ENCODE data around the gene NEMP1.

NEMP1 gene

GRCh38 chr12:57090490-57090889 is 11.9 kb upstream of the NEMP1 start:
- DNase-seq, result no peak
- Histone ChIP-seq H3K9me3 (ENCODE audit: insufficient read depth, low read length, severe bottlenecking) (no peaks in the 10 kb centered on the region), H4K20me1 (ENCODE audit: insufficient read depth, low read length) (peaks cover 16% of the 10 kb centered on the region), H3K79me2 (ENCODE audit: insufficient read depth, low read length) (peaks cover 11% of the 10 kb centered on the region), H3K36me3 (ENCODE audit: insufficient read depth, low read length) (peaks cover 39% of the 10 kb centered on the region), H3K4me1 (ENCODE audit: insufficient read depth, low read length) (peaks cover 35% of the 10 kb centered on the region), H2AFZ (ENCODE audit: low read depth, low read length) (no peak overlapping the region), H3K4me2 (ENCODE audit: insufficient read depth, low read length) (0 out of 2 replicates have a peak overlapping the region, but pooled peaks have one; percentile 21), H3K9ac (ENCODE audit: low read depth, low read length) (no peak overlapping the region), H3K27me3 (ENCODE audit: insufficient read depth, low read length, poor library complexity) (no peaks in the 10 kb centered on the region), H3K4me3 (ENCODE audit: low read depth in 1 of 2, low read length in 2 of 2) (no peak overlapping the region), H3K27ac (ENCODE audit: low read length) (no peak overlapping the region)
- ATAC-seq (ENCODE audit: insufficient read depth, low read depth), result no peak
- TF ChIP-seq, protein P1, sequence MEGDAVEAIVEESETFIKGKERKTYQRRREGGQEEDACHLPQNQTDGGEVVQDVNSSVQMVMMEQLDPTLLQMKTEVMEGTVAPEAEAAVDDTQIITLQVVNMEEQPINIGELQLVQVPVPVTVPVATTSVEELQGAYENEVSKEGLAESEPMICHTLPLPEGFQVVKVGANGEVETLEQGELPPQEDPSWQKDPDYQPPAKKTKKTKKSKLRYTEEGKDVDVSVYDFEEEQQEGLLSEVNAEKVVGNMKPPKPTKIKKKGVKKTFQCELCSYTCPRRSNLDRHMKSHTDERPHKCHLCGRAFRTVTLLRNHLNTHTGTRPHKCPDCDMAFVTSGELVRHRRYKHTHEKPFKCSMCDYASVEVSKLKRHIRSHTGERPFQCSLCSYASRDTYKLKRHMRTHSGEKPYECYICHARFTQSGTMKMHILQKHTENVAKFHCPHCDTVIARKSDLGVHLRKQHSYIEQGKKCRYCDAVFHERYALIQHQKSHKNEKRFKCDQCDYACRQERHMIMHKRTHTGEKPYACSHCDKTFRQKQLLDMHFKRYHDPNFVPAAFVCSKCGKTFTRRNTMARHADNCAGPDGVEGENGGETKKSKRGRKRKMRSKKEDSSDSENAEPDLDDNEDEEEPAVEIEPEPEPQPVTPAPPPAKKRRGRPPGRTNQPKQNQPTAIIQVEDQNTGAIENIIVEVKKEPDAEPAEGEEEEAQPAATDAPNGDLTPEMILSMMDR (IDR thresholded peaks at IDR 0.05; ENCODE audit: borderline replicate concordance, extremely low read depth, low read length, poor library complexity, severe bottlenecking), result no peak
- TF ChIP-seq EZH2 (IDR thresholded peaks at IDR 0.05; ENCODE audit: borderline replicate concordance, low read depth, low read length, severe bottlenecking), result no peak

GRCh38 chr12:57089271-57090245 is 11.0 kb upstream of the NEMP1 start:
- Histone ChIP-seq H3K4me3 (ENCODE audit: low read depth in 1 of 2, low read length in 2 of 2) (peak overlapping the region; percentile 68 to 92), H3K79me2 (ENCODE audit: insufficient read depth, low read length) (peaks cover 11% of the 10 kb centered on the region), H3K36me3 (ENCODE audit: insufficient read depth, low read length) (peaks cover 30% of the 10 kb centered on the region), H3K4me2 (ENCODE audit: insufficient read depth, low read length) (peak overlapping the region; percentile 98), H3K4me1 (ENCODE audit: insufficient read depth, low read length) (peaks cover 35% of the 10 kb centered on the region), H3K27me3 (ENCODE audit: insufficient read depth, low read length, poor library complexity) (no peaks in the 10 kb centered on the region), H3K9ac (ENCODE audit: low read depth, low read length) (peak overlapping the region; percentile 83), H4K20me1 (ENCODE audit: insufficient read depth, low read length) (peaks cover 15% of the 10 kb centered on the region), H2AFZ (ENCODE audit: low read depth, low read length) (peak overlapping the region; percentile 84), H3K9me3 (ENCODE audit: insufficient read depth, low read length, severe bottlenecking) (no peaks in the 10 kb centered on the region), H3K27ac (ENCODE audit: low read length) (peak overlapping the region; percentile 80)
- DNase-seq (peak; percentile 62), ATAC-seq (ENCODE audit: insufficient read depth, low read depth) (no peak)
- TF ChIP-seq, protein P1 (IDR thresholded peaks at IDR 0.05; ENCODE audit: borderline replicate concordance, extremely low read depth, low read length, poor library complexity, severe bottlenecking), result peak; percentile 10
- no peak for TF ChIP-seq EZH2 (IDR thresholded peaks at IDR 0.05; ENCODE audit: borderline replicate concordance, low read depth, low read length, severe bottlenecking)

GRCh38 chr12:57088354-57089270 is 10.0 kb upstream of the NEMP1 start, which contains the start of gene NAB2:
Gene NAB2, plus strand, starts transcription at chr12:57089114. Its CDS starts 158 bp downstream, at chr12:57089272.
- Histone ChIP-seq H3K27me3 (ENCODE audit: insufficient read depth, low read length, poor library complexity) (no peaks in the 10 kb centered on the region), H3K9me3 (ENCODE audit: insufficient read depth, low read length, severe bottlenecking) (no peaks in the 10 kb centered on the region), H3K79me2 (ENCODE audit: insufficient read depth, low read length) (peaks cover 11% of the 10 kb centered on the region), H3K4me3 (ENCODE audit: low read depth in 1 of 2, low read length in 2 of 2) (peak within 1 kb of the TSS; percentile 68 to 92), H3K36me3 (ENCODE audit: insufficient read depth, low read length) (peaks cover 24% of the 10 kb centered on the region), H3K9ac (ENCODE audit: low read depth, low read length) (peak within 1 kb of the TSS; percentile 95), H3K4me2 (ENCODE audit: insufficient read depth, low read length) (peak within 1 kb of the TSS; percentile 99), H2AFZ (ENCODE audit: low read depth, low read length) (peak within 1 kb of the TSS; percentile 94), H4K20me1 (ENCODE audit: insufficient read depth, low read length) (peaks cover 11% of the 10 kb centered on the region), H3K27ac (ENCODE audit: low read length) (peak within 1 kb of the TSS; percentile 100), H3K4me1 (ENCODE audit: insufficient read depth, low read length) (peaks cover 35% of the 10 kb centered on the region)
- TF ChIP-seq, protein P1 (IDR thresholded peaks at IDR 0.05; ENCODE audit: borderline replicate concordance, extremely low read depth, low read length, poor library complexity, severe bottlenecking), result no peak
- no peak for TF ChIP-seq EZH2 (IDR thresholded peaks at IDR 0.05; ENCODE audit: borderline replicate concordance, low read depth, low read length, severe bottlenecking)
- peak; percentile 96 for DNase-seq
- peak; percentile 68 for ATAC-seq (ENCODE audit: insufficient read depth, low read depth)

All from DND-41 (cell line).